NCI-H1436 treated with DMSO at 0.1 percent for 48 hours (cell line): ENCODE results near the gene MKRN1.
"Not testable (repeated sequence)": the region's sequence is repeated elsewhere in the genome, so short reads cannot be mapped to it uniquely, and the experiment has no call there.

Experiments
- DNase-seq: peaks from one replicate; lab custom pipeline; 2025; lab: John Stamatoyannopoulos, UW

Gene MKRN1

GRCh38 chr7:140484951-140485499 is 5.7 kb upstream of the MKRN1 start:
- no peak for DNase-seq

- no peak for DNase-seq
Measured at GRCh38 chr7:140484479-140484878, 5.2 kb upstream of the MKRN1 start.

- DNase-seq, result no peak
Measured at GRCh38 chr7:140479739-140480084, 407 bp upstream of the MKRN1 start.

GRCh38 chr7:140478246-140479061 is 851 bp downstream of the MKRN1 start:
- DNase-seq, result no peak

- no peak for DNase-seq
Measured at GRCh38 chr7:140476698-140477261, 2.5 kb downstream of the MKRN1 start.

GRCh38 chr7:140475747-140476333 is 3.5 kb downstream of the MKRN1 start:
- no peak for DNase-seq

GRCh38 chr7:140463111-140463510 is 16.2 kb downstream of the MKRN1 start:
- no peak for DNase-seq

- no peak for DNase-seq
Measured at GRCh38 chr7:140458916-140459315, 20.4 kb downstream of the MKRN1 start.

GRCh38 chr7:140458201-140458600 is 21.1 kb downstream of the MKRN1 start:
- no peak for DNase-seq

- DNase-seq, result no peak
Measured at GRCh38 chr7:140456551-140457051, 22.7 kb downstream of the MKRN1 start.

GRCh38 chr7:140455743-140456142 is 23.6 kb downstream of the MKRN1 start:
- no peak for DNase-seq

- no peak for DNase-seq
Measured at GRCh38 chr7:140454657-140455015, 24.7 kb downstream of the MKRN1 start.

GRCh38 chr7:140453785-140454656 is 25.3 kb downstream of the MKRN1 start:
- not testable (repeated sequence) for DNase-seq

- DNase-seq, result no peak
Measured at GRCh38 chr7:140453273-140453672, 26.0 kb downstream of the MKRN1 start.

- DNase-seq, result no peak
Measured at GRCh38 chr7:140451716-140452115, 27.6 kb downstream of the MKRN1 start.

- no peak for DNase-seq
Measured at GRCh38 chr7:140448781-140449480, 30.4 kb downstream of the MKRN1 start.

- no peak for DNase-seq
Measured at GRCh38 chr7:140447841-140448240, 31.5 kb downstream of the MKRN1 start.

GRCh38 chr7:140446467-140446866 is 32.8 kb downstream of the MKRN1 start:
- no peak for DNase-seq

- no peak for DNase-seq
Measured at GRCh38 chr7:140441519-140441918, 37.8 kb downstream of the MKRN1 start.

- no peak for DNase-seq
Measured at GRCh38 chr7:140440593-140440992, 38.7 kb downstream of the MKRN1 start.

- DNase-seq, result no peak
Measured at GRCh38 chr7:140439359-140439758, 39.9 kb downstream of the MKRN1 start.
